Measurements from ENCODE around the gene GAK. TPM values are rescaled to one million over a fixed set of nuclear protein-coding genes. Genes with fewer than 3 reads are reported as not detected.

Gene GAK
- total RNA-seq, 1 donor from 2014 or later = 86.9 TPM

GRCh38 chr4:957231-957580, 25.1 kb upstream of the GAK start:
- TF ChIP-seq, protein P1, sequence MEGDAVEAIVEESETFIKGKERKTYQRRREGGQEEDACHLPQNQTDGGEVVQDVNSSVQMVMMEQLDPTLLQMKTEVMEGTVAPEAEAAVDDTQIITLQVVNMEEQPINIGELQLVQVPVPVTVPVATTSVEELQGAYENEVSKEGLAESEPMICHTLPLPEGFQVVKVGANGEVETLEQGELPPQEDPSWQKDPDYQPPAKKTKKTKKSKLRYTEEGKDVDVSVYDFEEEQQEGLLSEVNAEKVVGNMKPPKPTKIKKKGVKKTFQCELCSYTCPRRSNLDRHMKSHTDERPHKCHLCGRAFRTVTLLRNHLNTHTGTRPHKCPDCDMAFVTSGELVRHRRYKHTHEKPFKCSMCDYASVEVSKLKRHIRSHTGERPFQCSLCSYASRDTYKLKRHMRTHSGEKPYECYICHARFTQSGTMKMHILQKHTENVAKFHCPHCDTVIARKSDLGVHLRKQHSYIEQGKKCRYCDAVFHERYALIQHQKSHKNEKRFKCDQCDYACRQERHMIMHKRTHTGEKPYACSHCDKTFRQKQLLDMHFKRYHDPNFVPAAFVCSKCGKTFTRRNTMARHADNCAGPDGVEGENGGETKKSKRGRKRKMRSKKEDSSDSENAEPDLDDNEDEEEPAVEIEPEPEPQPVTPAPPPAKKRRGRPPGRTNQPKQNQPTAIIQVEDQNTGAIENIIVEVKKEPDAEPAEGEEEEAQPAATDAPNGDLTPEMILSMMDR (IDR thresholded peaks at IDR 0.05; ENCODE audit: insufficient read depth, low read depth, low read length) = no peak
- TF ChIP-seq EZH2 (IDR thresholded peaks at IDR 0.05; ENCODE audit: insufficient read depth, low read length) = no peak
- FAIRE-seq = no peak
- H3K27me3 Mint-ChIP-seq (ENCODE audit: low read depth, unreplicated experiment) = peaks cover 1% of the 10 kb centered on the region

GRCh38 chr4:956531-957230, 24.6 kb upstream of the GAK start:
- no peaks in the 10 kb centered on the region for H3K4me1 Mint-ChIP-seq (ENCODE audit: low read depth, unreplicated experiment)
- DNase-seq (ENCODE audit: low read depth) = no peak
- no peaks in the 10 kb centered on the region for H3K27me3 ChIP-seq (ENCODE audit: insufficient read depth, low read length)
- no peaks in the 10 kb centered on the region for H3K9me3 ChIP-seq (ENCODE audit: insufficient read depth, low read depth, low read length)
- H3K79me2 ChIP-seq (ENCODE audit: insufficient read depth, low read length) = no peaks in the 10 kb centered on the region
- H3K4me3 ChIP-seq (ENCODE audit: insufficient read depth, low read depth, low read length) = no peak overlapping the region
- H2AFZ ChIP-seq (ENCODE audit: low read depth, low read length) = no peak overlapping the region
- no peaks in the 10 kb centered on the region for H3K9me3 Mint-ChIP-seq (ENCODE audit: unreplicated experiment)
- FAIRE-seq = no peak
- no peaks in the 10 kb centered on the region for H3K36me3 ChIP-seq (ENCODE audit: insufficient read depth, low read length)
- H3K27me3 Mint-ChIP-seq (ENCODE audit: low read depth, unreplicated experiment) = peaks cover 1% of the 10 kb centered on the region
- no peak overlapping the region for H3K27ac Mint-ChIP-seq (ENCODE audit: unreplicated experiment)
- H3K4me3 Mint-ChIP-seq (ENCODE audit: unreplicated experiment) = no peak overlapping the region
- no peak overlapping the region for H3K9ac ChIP-seq (ENCODE audit: low read length)
- H3K36me3 Mint-ChIP-seq (ENCODE audit: low read depth, unreplicated experiment) = peaks cover 9% of the 10 kb centered on the region
- no peaks in the 10 kb centered on the region for H3K4me1 ChIP-seq (ENCODE audit: insufficient read depth, low read length)
- no peak overlapping the region for H3K27ac ChIP-seq (ENCODE audit: low read depth, low read length)
- TF ChIP-seq EZH2 (IDR thresholded peaks at IDR 0.05; ENCODE audit: insufficient read depth, low read length) = no peak
- TF ChIP-seq, protein P1 (IDR thresholded peaks at IDR 0.05; ENCODE audit: insufficient read depth, low read depth, low read length) = no peak
- H4K20me1 ChIP-seq (ENCODE audit: insufficient read depth, low read length) = no peaks in the 10 kb centered on the region
- H3K4me2 ChIP-seq (ENCODE audit: low read length) = no peak overlapping the region

More at GRCh38 chr4:957231-957580, 25.1 kb upstream of the GAK start:
- peaks cover 9% of the 10 kb centered on the region for H3K36me3 Mint-ChIP-seq (ENCODE audit: low read depth, unreplicated experiment)
- no peaks in the 10 kb centered on the region for H3K4me1 ChIP-seq (ENCODE audit: insufficient read depth, low read length)
- no peak overlapping the region for H3K4me2 ChIP-seq (ENCODE audit: low read length)
- no peak overlapping the region for H3K4me3 ChIP-seq (ENCODE audit: insufficient read depth, low read depth, low read length)
- H3K4me3 Mint-ChIP-seq (ENCODE audit: unreplicated experiment) = no peak overlapping the region
- no peak overlapping the region for H3K27ac ChIP-seq (ENCODE audit: low read depth, low read length)
- no peak overlapping the region for H2AFZ ChIP-seq (ENCODE audit: low read depth, low read length)
- no peak overlapping the region for H3K27ac Mint-ChIP-seq (ENCODE audit: unreplicated experiment)
- no peaks in the 10 kb centered on the region for H3K36me3 ChIP-seq (ENCODE audit: insufficient read depth, low read length)
- H3K9ac ChIP-seq (ENCODE audit: low read length) = no peak overlapping the region
- H3K9me3 Mint-ChIP-seq (ENCODE audit: unreplicated experiment) = no peaks in the 10 kb centered on the region
- H3K4me1 Mint-ChIP-seq (ENCODE audit: low read depth, unreplicated experiment) = no peaks in the 10 kb centered on the region
- H3K9me3 ChIP-seq (ENCODE audit: insufficient read depth, low read depth, low read length) = no peaks in the 10 kb centered on the region
- H3K79me2 ChIP-seq (ENCODE audit: insufficient read depth, low read length) = no peaks in the 10 kb centered on the region
- H3K27me3 ChIP-seq (ENCODE audit: insufficient read depth, low read length) = no peaks in the 10 kb centered on the region
- DNase-seq (ENCODE audit: low read depth) = no peak
- no peaks in the 10 kb centered on the region for H4K20me1 ChIP-seq (ENCODE audit: insufficient read depth, low read length)

DNA sequence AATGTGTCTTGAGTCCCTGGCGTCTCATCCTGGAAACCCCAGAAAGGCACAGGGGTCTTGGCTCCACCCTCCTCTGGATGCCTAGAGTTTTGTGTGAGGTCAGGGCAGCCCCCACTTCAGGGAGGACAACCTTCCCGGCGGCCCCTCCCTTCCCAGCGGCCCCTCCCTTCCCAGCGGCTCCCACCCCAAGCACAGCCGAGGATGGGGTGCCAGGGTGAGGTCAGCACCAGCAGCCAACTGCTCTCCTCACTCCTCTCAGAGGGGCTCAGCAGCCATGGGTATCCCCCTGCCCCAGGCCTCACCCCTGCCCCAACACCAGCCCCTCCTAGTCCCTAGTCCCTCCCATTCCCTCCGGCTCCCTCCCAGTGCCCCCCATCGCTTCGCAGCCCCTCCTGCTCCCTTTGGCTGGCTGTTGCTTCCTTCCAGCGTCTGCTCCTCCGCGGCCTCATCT, 23.8 kb upstream of the GAK start:
- DNase-seq (ENCODE audit: low read depth) (no peak), FAIRE-seq (no peak)
- no peaks in the 10 kb centered on the region for H3K9me3 Mint-ChIP-seq (ENCODE audit: unreplicated experiment)
- TF ChIP-seq EZH2 (IDR thresholded peaks at IDR 0.05; ENCODE audit: insufficient read depth, low read length) = no peak
- TF ChIP-seq, protein P1 (IDR thresholded peaks at IDR 0.05; ENCODE audit: insufficient read depth, low read depth, low read length) = no peak
- Histone ChIP-seq H3K79me2 (ENCODE audit: insufficient read depth, low read length) (no peaks in the 10 kb centered on the region), H3K27ac (ENCODE audit: low read depth, low read length) (no peak overlapping the region), H4K20me1 (ENCODE audit: insufficient read depth, low read length) (no peaks in the 10 kb centered on the region), H3K4me3 (ENCODE audit: insufficient read depth, low read depth, low read length) (no peak overlapping the region), H3K4me1 (ENCODE audit: insufficient read depth, low read length) (no peaks in the 10 kb centered on the region), H3K4me2 (ENCODE audit: low read length) (no peak overlapping the region), H3K9ac (ENCODE audit: low read length) (no peak overlapping the region), H2AFZ (ENCODE audit: low read depth, low read length) (no peak overlapping the region), H3K9me3 (ENCODE audit: insufficient read depth, low read depth, low read length) (no peaks in the 10 kb centered on the region), H3K27me3 (ENCODE audit: insufficient read depth, low read length) (no peaks in the 10 kb centered on the region), H3K36me3 (ENCODE audit: insufficient read depth, low read length) (no peaks in the 10 kb centered on the region)
- H3K4me3 Mint-ChIP-seq (ENCODE audit: unreplicated experiment) = no peak overlapping the region
- H3K27ac Mint-ChIP-seq (ENCODE audit: unreplicated experiment) = no peak overlapping the region
- peaks cover 9% of the 10 kb centered on the region for H3K36me3 Mint-ChIP-seq (ENCODE audit: low read depth, unreplicated experiment)
- H3K27me3 Mint-ChIP-seq (ENCODE audit: low read depth, unreplicated experiment) = peaks cover 1% of the 10 kb centered on the region
- H3K4me1 Mint-ChIP-seq (ENCODE audit: low read depth, unreplicated experiment) = no peaks in the 10 kb centered on the region

Measured in astrocyte (in vitro differentiated cells and primary cell).